Endothelial cell of umbilical vein (primary cell): ENCODE results near the gene EPC1.

Experiments used
- CTCF ChIP-seq, 2 donors: IDR thresholded peaks; 1 replicate in 1 of 2; 2 replicates in 1 of 2; pipeline ENCODE4 v1.5.1; 2011; ENCODE audit warnings: low read length in 2 of 2, mild to moderate bottlenecking in 2 of 2, moderate library complexity in 2 of 2, control low read depth in 1 of 2, inconsistent platforms in 1 of 2, low read depth in 1 of 2; ENCODE audit not compliant: insufficient read depth in 1 of 2; ENCODE audit errors: extremely low read depth in 1 of 2
- EZH2 ChIP-seq: IDR thresholded peaks from 2 replicates; pipeline ENCODE4 v1.6.1; 2012; ENCODE audit warnings: borderline replicate concordance, low read depth, mild to moderate bottlenecking, moderate library complexity, low read length, inconsistent platforms; ENCODE audit not compliant: severe bottlenecking
- POLR2A ChIP-seq: IDR thresholded peaks from 2 replicates; pipeline ENCODE4 v1.6.1; 2012; ENCODE audit warnings: low read depth, mild to moderate bottlenecking, control low read depth, low read length

- TF ChIP-seq POLR2A (no peak), CTCF (IDR thresholded peaks at IDR 0.05; ENCODE audit: extremely low read depth in 1 of 2, insufficient read depth in 1 of 2, low read depth in 1 of 2, low read length in 2 of 2) (no peak), EZH2 (no peak)
Observed at GRCh38 chr10:32388258-32389027, 41.5 kb upstream of the EPC1 start.
